Brain microvascular endothelial cell (primary cell): ENCODE measurements around the gene SMARCC1.

Experiments
- DNase-seq: peaks from one replicate; pipeline ENCODE4 v3.0.0-alpha.2; 2020
- H3K27ac ChIP-seq: fragments of 250-450 bp; sonication (Bioruptor Pico); 2 replicates; pipeline ENCODE4 v1.5.1; 2020; ENCODE audit warnings: mild to moderate bottlenecking, moderate library complexity
- H3K27me3 ChIP-seq: fragments of 250-450 bp; sonication (Bioruptor Pico); replicated peaks from 2 replicates; pipeline ENCODE4 v1.5.1; 2020; ENCODE audit warnings: mild to moderate bottlenecking
- H3K36me3 ChIP-seq: fragments of 250-450 bp; sonication (Bioruptor Pico); replicated peaks from 2 replicates; pipeline ENCODE4 v1.5.1; 2020; ENCODE audit warnings: mild to moderate bottlenecking
- H3K4me3 ChIP-seq: 2 replicates; pipeline ENCODE4 v1.5.1; 2011; ENCODE audit warnings: low read depth, mild to moderate bottlenecking, control low read depth, low read length, moderate library complexity
- in situ Hi-C: cut with HindIII; loops from 2 replicates; pipeline ENCODE4 v1.10.0; 2017; ENCODE audit warnings: low sequenced_read_pairs, low pct_ligation_motif_present
- TF ChIP-seq, protein P1 (sequence below): IDR thresholded peaks from 2 replicates; pipeline ENCODE4 v1.5.1; 2011; ENCODE audit warnings: low read depth, mild to moderate bottlenecking, moderate library complexity, low read length, control low read depth, inconsistent platforms; ENCODE audit errors: missing control alignments

The SMARCC1 gene

DNA sequence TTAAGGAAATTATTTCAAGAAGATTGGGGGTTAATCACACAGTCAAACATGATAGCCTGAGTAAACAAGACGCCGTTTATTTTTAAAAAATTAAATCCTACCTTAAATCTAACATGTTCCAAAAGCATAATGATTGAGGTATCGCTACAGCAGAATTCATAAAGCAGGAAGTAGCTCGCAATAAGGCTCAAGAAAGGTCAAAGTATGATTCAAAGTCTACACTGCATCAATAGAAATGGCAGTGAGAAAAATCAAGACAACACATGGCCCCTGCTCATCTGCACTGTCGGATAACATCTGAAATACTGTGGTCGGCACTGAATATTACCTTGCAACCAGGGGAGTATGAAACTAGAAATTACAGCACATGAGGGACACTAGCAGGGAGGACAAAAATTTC lies 93.2 kb downstream of the SMARCC1 start:
- DNase-seq, result no peak
- Histone ChIP-seq H3K36me3 (peaks cover 68% of the 10 kb centered on the region), H3K27me3 (no peaks in the 10 kb centered on the region), H3K27ac (no peak overlapping the region), H3K4me3 (no peak overlapping the region)
- in situ Hi-C loops, result no loop called here
- TF ChIP-seq, protein P1, sequence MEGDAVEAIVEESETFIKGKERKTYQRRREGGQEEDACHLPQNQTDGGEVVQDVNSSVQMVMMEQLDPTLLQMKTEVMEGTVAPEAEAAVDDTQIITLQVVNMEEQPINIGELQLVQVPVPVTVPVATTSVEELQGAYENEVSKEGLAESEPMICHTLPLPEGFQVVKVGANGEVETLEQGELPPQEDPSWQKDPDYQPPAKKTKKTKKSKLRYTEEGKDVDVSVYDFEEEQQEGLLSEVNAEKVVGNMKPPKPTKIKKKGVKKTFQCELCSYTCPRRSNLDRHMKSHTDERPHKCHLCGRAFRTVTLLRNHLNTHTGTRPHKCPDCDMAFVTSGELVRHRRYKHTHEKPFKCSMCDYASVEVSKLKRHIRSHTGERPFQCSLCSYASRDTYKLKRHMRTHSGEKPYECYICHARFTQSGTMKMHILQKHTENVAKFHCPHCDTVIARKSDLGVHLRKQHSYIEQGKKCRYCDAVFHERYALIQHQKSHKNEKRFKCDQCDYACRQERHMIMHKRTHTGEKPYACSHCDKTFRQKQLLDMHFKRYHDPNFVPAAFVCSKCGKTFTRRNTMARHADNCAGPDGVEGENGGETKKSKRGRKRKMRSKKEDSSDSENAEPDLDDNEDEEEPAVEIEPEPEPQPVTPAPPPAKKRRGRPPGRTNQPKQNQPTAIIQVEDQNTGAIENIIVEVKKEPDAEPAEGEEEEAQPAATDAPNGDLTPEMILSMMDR, result no peak

- TF ChIP-seq, protein P1, result no peak
- Histone ChIP-seq H3K27me3 (no peaks in the 10 kb centered on the region), H3K27ac (no peak overlapping the region), H3K4me3 (no peak overlapping the region), H3K36me3 (peaks cover 47% of the 10 kb centered on the region)
- no peak for DNase-seq
- in situ Hi-C loops, result no loop called here
These were observed 96.7 kb downstream of the SMARCC1 start for GRCh38 chr3:47685037-47685436.

GRCh38 chr3:47681016-47681415 lies 100.7 kb downstream of the SMARCC1 start:
- in situ Hi-C loops, result no loop called here
- Histone ChIP-seq H3K27ac (no peak overlapping the region), H3K4me3 (no peak overlapping the region), H3K36me3 (peaks cover 50% of the 10 kb centered on the region), H3K27me3 (no peaks in the 10 kb centered on the region)
- DNase-seq, result no peak
- TF ChIP-seq, protein P1, result no peak

DNA sequence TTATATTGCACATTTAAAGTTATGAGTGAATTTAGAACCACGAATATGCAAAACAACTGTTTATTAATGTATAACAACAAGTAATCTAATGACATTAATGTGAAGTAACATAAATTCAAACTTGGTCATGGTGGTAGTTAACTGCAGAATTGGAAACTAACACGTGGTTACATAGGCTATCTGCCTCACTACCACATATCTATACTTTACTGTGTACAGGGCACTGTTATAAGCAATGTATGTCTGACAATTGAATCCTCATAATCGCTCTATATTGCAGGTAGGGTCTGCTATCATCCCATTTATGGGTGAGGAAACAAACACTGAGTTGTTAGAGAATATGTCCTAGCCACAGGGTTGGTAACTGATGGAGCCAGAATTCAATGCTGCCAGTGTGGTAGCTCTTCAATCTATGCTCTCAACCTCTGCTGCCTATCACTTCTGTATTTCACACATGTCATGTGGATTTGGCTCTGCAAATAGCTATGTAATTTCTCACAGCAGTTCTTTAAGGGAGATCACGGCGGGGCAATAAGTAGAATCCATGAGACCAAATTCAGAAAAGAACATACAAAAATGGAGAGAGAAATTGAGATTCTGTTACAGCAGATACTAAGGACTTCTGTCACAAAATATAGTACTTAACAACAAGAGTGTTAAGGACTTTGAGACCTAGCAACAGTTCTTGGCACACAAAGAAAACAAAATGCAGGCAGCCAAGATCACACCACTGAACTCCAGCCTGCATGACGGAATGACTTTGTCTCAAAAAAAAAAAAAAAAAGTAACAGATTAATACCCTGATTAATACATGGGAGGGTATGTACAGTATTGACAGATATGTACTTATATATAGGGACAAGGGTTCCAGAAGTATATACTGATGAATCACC lies 103.0 kb downstream of the SMARCC1 start:
- no peak for DNase-seq
- Histone ChIP-seq H3K36me3 (peaks cover 52% of the 10 kb centered on the region), H3K27me3 (no peaks in the 10 kb centered on the region), H3K27ac (no peak overlapping the region), H3K4me3 (no peak overlapping the region)
- in situ Hi-C loops, result no loop called here
- TF ChIP-seq, protein P1, result no peak

- Histone ChIP-seq H3K27ac (no peak overlapping the region), H3K27me3 (no peaks in the 10 kb centered on the region), H3K36me3 (peaks cover 10% of the 10 kb centered on the region), H3K4me3 (no peak overlapping the region)
- TF ChIP-seq, protein P1, result no peak
- peak; percentile 9 for DNase-seq
- in situ Hi-C loops, result no loop called here
These were observed 112.5 kb downstream of the SMARCC1 start for GRCh38 chr3:47669026-47669749.
